ENCODE data around the gene STXBP5L. TPM values are rescaled to one million over a fixed set of nuclear protein-coding genes. Genes with fewer than 3 reads are reported as not detected.

STXBP5L gene
- polyA plus RNA-seq, 1 donor from 2014 or later = 7.6 TPM

DNA sequence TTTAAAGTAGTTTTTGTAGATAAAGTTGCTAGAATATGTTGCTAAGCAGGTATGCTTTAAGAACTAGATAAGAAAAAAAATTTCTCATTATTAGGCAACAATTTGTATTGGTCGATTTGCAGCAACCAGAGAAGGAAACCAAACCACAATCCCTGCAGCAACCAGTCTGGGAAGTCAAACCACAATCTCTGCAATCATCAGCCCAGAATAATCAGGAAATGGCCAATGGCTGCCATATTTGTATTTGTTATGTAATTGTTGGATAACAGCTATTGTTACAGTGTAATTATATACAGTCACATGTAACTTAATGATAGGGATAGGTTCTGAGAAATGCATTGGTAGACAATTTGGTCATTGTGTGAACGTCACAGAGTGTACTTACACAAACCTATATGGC is 23.6 kb downstream of the STXBP5L start:
- Histone ChIP-seq H3K4me3 (ENCODE audit: low read length) (no peak overlapping the region), H3K9ac (ENCODE audit: low read length) (no peak overlapping the region), H4K20me1 (ENCODE audit: insufficient read depth) (no peaks in the 10 kb centered on the region), H3K9me3 (ENCODE audit: low read length) (peaks cover 3% of the 10 kb centered on the region), H3K4me2 (ENCODE audit: low read length) (no peak overlapping the region), H2AFZ (ENCODE audit: low read depth, low read length) (no peak overlapping the region), H3K9me2 (ENCODE audit: insufficient read depth, low read length) (no peaks in the 10 kb centered on the region), H3K36me3 (ENCODE audit: insufficient read depth, low read length) (no peaks in the 10 kb centered on the region), H3K27me3 (ENCODE audit: insufficient read depth, low read depth, low read length) (no peaks in the 10 kb centered on the region), H3K27ac (ENCODE audit: low read length) (no peak overlapping the region), H3K79me2 (replicated peaks; ENCODE audit: insufficient read depth, low read length) (no peaks in the 10 kb centered on the region), H3F3A (ENCODE audit: insufficient read depth, low read length, poor library complexity, severe bottlenecking) (no peaks in the 10 kb centered on the region)
- TF ChIP-seq RAD21 (conservative IDR thresholded peaks at IDR 0.05) = no peak
- TF ChIP-seq EZH2 (IDR thresholded peaks at IDR 0.05; ENCODE audit: borderline replicate concordance, insufficient read depth, low read length, poor library complexity, severe bottlenecking) = no peak
- no peak for TF ChIP-seq EP300 (conservative IDR thresholded peaks at IDR 0.05; ENCODE audit: poor library complexity, severe bottlenecking)
- no peak for TF ChIP-seq POLR2AphosphoS5 (IDR thresholded peaks at IDR 0.05)
- no peak for TF ChIP-seq SMC3 (conservative IDR thresholded peaks at IDR 0.05; ENCODE audit: poor library complexity)
- no peak for TF ChIP-seq TAF1 (IDR thresholded peaks at IDR 0.05; ENCODE audit: low read depth)
- TF ChIP-seq, protein P1, sequence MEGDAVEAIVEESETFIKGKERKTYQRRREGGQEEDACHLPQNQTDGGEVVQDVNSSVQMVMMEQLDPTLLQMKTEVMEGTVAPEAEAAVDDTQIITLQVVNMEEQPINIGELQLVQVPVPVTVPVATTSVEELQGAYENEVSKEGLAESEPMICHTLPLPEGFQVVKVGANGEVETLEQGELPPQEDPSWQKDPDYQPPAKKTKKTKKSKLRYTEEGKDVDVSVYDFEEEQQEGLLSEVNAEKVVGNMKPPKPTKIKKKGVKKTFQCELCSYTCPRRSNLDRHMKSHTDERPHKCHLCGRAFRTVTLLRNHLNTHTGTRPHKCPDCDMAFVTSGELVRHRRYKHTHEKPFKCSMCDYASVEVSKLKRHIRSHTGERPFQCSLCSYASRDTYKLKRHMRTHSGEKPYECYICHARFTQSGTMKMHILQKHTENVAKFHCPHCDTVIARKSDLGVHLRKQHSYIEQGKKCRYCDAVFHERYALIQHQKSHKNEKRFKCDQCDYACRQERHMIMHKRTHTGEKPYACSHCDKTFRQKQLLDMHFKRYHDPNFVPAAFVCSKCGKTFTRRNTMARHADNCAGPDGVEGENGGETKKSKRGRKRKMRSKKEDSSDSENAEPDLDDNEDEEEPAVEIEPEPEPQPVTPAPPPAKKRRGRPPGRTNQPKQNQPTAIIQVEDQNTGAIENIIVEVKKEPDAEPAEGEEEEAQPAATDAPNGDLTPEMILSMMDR (IDR thresholded peaks at IDR 0.05; ENCODE audit: poor library complexity, severe bottlenecking) = no peak
- TF ChIP-seq MXI1 (conservative IDR thresholded peaks at IDR 0.05; ENCODE audit: poor library complexity, severe bottlenecking) = no peak
- TF ChIP-seq, protein P2, sequence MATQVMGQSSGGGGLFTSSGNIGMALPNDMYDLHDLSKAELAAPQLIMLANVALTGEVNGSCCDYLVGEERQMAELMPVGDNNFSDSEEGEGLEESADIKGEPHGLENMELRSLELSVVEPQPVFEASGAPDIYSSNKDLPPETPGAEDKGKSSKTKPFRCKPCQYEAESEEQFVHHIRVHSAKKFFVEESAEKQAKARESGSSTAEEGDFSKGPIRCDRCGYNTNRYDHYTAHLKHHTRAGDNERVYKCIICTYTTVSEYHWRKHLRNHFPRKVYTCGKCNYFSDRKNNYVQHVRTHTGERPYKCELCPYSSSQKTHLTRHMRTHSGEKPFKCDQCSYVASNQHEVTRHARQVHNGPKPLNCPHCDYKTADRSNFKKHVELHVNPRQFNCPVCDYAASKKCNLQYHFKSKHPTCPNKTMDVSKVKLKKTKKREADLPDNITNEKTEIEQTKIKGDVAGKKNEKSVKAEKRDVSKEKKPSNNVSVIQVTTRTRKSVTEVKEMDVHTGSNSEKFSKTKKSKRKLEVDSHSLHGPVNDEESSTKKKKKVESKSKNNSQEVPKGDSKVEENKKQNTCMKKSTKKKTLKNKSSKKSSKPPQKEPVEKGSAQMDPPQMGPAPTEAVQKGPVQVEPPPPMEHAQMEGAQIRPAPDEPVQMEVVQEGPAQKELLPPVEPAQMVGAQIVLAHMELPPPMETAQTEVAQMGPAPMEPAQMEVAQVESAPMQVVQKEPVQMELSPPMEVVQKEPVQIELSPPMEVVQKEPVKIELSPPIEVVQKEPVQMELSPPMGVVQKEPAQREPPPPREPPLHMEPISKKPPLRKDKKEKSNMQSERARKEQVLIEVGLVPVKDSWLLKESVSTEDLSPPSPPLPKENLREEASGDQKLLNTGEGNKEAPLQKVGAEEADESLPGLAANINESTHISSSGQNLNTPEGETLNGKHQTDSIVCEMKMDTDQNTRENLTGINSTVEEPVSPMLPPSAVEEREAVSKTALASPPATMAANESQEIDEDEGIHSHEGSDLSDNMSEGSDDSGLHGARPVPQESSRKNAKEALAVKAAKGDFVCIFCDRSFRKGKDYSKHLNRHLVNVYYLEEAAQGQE (IDR thresholded peaks at IDR 0.05; ENCODE audit: borderline replicate concordance) = no peak

DNA sequence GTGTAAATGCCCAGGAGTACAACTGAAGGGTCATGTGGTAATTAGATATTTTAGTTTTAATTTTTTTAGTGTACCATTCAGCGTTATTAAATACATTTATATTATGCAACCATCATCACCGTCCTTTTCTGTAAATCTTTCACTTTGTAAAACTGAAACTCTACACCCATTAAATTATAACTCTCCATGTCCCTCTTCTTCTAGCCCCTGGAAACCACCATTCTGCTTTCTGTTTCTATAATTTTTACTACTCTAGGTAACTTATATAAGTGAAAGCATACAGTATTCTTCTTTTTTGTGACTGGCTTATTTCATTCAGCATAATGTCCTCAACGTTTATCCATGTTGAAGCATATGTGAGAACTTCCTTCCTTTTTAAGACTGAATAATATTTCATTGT is 48.1 kb downstream of the STXBP5L start:
- no peaks in the 10 kb centered on the region for H4K20me1 ChIP-seq (ENCODE audit: insufficient read depth)
- H3K4me3 ChIP-seq (ENCODE audit: low read length) = no peak overlapping the region
- H3K36me3 ChIP-seq (ENCODE audit: insufficient read depth, low read length) = no peaks in the 10 kb centered on the region
- no peaks in the 10 kb centered on the region for H3K9me2 ChIP-seq (ENCODE audit: insufficient read depth, low read length)
- H3K79me2 ChIP-seq (replicated peaks; ENCODE audit: insufficient read depth, low read length) = no peaks in the 10 kb centered on the region
- H2AFZ ChIP-seq (ENCODE audit: low read depth, low read length) = no peak overlapping the region
- H3K27ac ChIP-seq (ENCODE audit: low read length) = no peak overlapping the region
- no peak overlapping the region for H3K9ac ChIP-seq (ENCODE audit: low read length)
- TF ChIP-seq, protein P2 (IDR thresholded peaks at IDR 0.05; ENCODE audit: borderline replicate concordance) = no peak
- TF ChIP-seq, protein P1 (IDR thresholded peaks at IDR 0.05; ENCODE audit: poor library complexity, severe bottlenecking) = no peak
- TF ChIP-seq RAD21 (conservative IDR thresholded peaks at IDR 0.05) = no peak
- TF ChIP-seq EZH2 (IDR thresholded peaks at IDR 0.05; ENCODE audit: borderline replicate concordance, insufficient read depth, low read length, poor library complexity, severe bottlenecking) = no peak
- no peak for TF ChIP-seq MXI1 (conservative IDR thresholded peaks at IDR 0.05; ENCODE audit: poor library complexity, severe bottlenecking)
- TF ChIP-seq EP300 (conservative IDR thresholded peaks at IDR 0.05; ENCODE audit: poor library complexity, severe bottlenecking) = no peak
- TF ChIP-seq POLR2AphosphoS5 (IDR thresholded peaks at IDR 0.05) = no peak
- no peaks in the 10 kb centered on the region for H3F3A ChIP-seq (ENCODE audit: insufficient read depth, low read length, poor library complexity, severe bottlenecking)
- H3K4me2 ChIP-seq (ENCODE audit: low read length) = no peak overlapping the region
- no peaks in the 10 kb centered on the region for H3K27me3 ChIP-seq (ENCODE audit: insufficient read depth, low read depth, low read length)
- no peaks in the 10 kb centered on the region for H3K9me3 ChIP-seq (ENCODE audit: low read length)
